Activated CD4-positive, alpha-beta T cell treated with anti-CD3 and anti-CD28 coated beads, Interleukin-2, amount 10 ng/mL, durations not matched to agents 7 days and 5 days (primary cell): ENCODE data around the gene FBXO22. TPM values are rescaled to one million over a fixed set of nuclear protein-coding genes. Genes with fewer than 3 reads are reported as not detected.
"Not testable (repeated sequence)": the region's sequence is repeated elsewhere in the genome, so short reads cannot be mapped to it uniquely, and the experiment has no call there.

Experiments
- CTCF ChIA-PET: fragments of 350-600 bp; sonication (Branson Sonifier 250); formaldehyde crosslinking; loops from one replicate; lab custom pipeline; 2021; ENCODE audit warnings: antibody characterized with exemption; lab: Charles Lee
- POLR2A ChIA-PET: fragments of 350-600 bp; sonication (Branson Sonifier 250); formaldehyde crosslinking; loops from one replicate; lab custom pipeline; 2021; ENCODE audit warnings: antibody characterized with exemption; lab: Charles Lee
- DNase-seq: peaks from one replicate; pipeline ENCODE4 v3.0.0-alpha.2; 2020
- H3K27ac Mint-ChIP-seq: one replicate; pipeline ENCODE4 v1.8.0; 2021; ENCODE audit warnings: mild to moderate bottlenecking, moderate library complexity, mixed read lengths
- H3K27me3 Mint-ChIP-seq: one replicate; pipeline ENCODE4 v1.8.0; 2021; ENCODE audit warnings: mixed read lengths
- H3K36me3 Mint-ChIP-seq: one replicate; pipeline ENCODE4 v1.8.0; 2021; ENCODE audit warnings: low read depth, mixed read lengths
- H3K4me1 Mint-ChIP-seq: one replicate; pipeline ENCODE4 v1.8.0; 2021; ENCODE audit warnings: mixed read lengths
- H3K4me3 Mint-ChIP-seq: one replicate; pipeline ENCODE4 v1.8.0; 2021; ENCODE audit warnings: mild to moderate bottlenecking, moderate library complexity, mixed read lengths
- H3K9me3 Mint-ChIP-seq: one replicate; pipeline ENCODE4 v1.8.0; 2021; ENCODE audit warnings: mixed read lengths
- total RNA-seq, 2 experiments: library from RNA; stranded (reverse); gene quantifications; one replicate each; pipeline ENCODE4 v1.2.3, GENCODE V29; 2021

Gene FBXO22
- total RNA-seq, 2 experiments from 2014 or later = 33.2 to 33.7 TPM

DNA sequence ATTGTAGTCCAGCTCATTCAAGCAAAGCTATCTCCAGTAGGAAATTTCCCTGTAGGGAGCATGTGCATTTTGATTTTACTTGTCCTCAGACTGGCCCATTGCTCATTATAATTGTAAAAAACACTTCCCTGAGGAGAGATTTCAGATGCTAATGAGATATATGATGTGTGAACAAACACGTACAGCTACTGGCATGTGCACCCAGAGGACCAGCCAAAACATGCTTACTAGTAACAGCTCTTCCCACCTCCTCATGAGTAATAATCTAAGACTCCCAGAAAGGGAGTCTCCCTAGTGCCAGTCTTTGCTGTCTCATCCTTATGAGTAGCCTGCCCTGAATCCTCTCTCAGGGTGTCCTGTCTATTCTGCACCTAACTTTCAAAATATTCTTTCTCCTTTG lies 43.4 kb downstream of the FBXO22 start:
- POLR2A ChIA-PET = no interaction called here
- peaks cover 41% of the 10 kb centered on the region for H3K27me3 Mint-ChIP-seq
- no peaks in the 10 kb centered on the region for H3K4me1 Mint-ChIP-seq
- no peak overlapping the region for H3K4me3 Mint-ChIP-seq
- DNase-seq = no peak
- no peaks in the 10 kb centered on the region for H3K36me3 Mint-ChIP-seq
- CTCF ChIA-PET = no interaction called here
- no peaks in the 10 kb centered on the region for H3K9me3 Mint-ChIP-seq
- H3K27ac Mint-ChIP-seq = no peak overlapping the region

DNA sequence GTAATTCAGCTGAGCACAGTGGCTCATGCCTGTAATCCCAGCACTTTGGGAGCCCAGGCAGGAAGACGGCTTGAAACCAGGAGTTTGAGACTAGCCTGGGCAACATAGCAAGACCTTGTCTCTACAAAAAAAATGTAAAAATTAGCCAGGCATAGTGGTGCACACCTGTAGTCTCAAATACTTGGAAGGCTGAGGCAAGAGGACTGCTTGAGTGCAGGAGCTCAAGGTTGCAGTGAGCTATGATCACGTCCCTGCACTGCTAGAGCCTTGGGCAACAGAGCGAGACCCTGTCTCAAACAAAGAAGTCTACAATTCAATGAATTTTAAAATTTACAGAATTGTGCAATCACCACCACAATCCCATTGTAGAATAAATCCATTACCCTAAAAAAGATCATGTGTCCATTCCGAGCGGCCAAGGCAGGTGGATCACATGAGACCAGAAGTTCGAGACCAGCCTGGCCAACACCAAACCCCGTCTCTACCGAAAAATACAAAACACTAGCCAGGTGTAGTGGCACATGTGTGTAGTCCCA lies 45.2 kb downstream of the FBXO22 start:
- no peaks in the 10 kb centered on the region for H3K36me3 Mint-ChIP-seq
- H3K4me1 Mint-ChIP-seq = no peaks in the 10 kb centered on the region
- peaks cover 39% of the 10 kb centered on the region for H3K27me3 Mint-ChIP-seq
- no peak for DNase-seq
- ChIA-PET POLR2A (no interaction called here), CTCF (interaction anchor here (0.6 to 1.0 kb wide), 2 partner anchors 14 to 83 kb away, joined by 3 to 4 read pairs; no protein-coding TSS in a partner anchor)
- no peak overlapping the region for H3K27ac Mint-ChIP-seq
- H3K9me3 Mint-ChIP-seq = no peaks in the 10 kb centered on the region
- no peak overlapping the region for H3K4me3 Mint-ChIP-seq

DNA sequence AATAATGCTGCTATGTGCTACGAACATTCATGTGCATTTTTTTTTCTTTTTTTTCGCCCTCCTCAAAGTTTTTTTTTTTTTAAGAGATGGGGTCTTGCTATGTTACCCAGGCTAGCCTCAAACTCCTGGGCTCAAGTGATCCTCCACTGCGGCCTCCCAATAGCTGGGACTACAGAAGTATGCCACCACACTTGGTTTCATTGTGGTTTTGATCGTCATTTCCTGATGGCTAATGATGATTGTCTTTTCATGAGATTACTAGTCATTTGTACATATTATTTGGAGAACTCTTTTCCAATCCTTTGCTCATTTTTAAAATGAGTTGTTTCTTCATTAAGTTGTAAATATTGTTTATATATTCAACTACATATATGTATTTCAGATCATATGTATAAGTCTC lies 48.8 kb downstream of the FBXO22 start:
- ChIA-PET POLR2A (no interaction called here), CTCF (no interaction called here)
- peaks cover 39% of the 10 kb centered on the region for H3K27me3 Mint-ChIP-seq
- no peaks in the 10 kb centered on the region for H3K4me1 Mint-ChIP-seq
- H3K4me3 Mint-ChIP-seq = no peak overlapping the region
- no peaks in the 10 kb centered on the region for H3K36me3 Mint-ChIP-seq
- no peak overlapping the region for H3K27ac Mint-ChIP-seq
- DNase-seq = no peak
- H3K9me3 Mint-ChIP-seq = no peaks in the 10 kb centered on the region

DNA sequence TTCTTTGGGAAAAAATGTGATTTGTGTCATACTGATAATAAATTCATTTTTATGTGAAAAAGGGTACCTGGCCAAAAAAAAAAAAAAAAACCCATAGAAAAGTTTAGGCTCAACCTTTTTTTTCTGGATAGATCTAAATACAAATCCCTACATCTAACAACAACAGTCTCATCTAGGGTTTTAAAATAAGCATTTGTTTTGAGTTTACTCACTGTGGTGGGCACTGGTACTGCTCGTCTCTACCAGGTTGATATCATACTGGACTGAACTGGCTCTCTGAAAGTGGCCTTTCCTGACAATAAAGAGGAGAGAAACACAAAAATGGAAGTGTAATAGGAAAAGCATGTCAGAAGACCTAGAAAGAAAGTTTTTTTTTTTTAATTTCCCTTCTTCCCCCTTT lies 52.0 kb downstream of the FBXO22 start:
- CTCF ChIA-PET = interaction anchor here (0.6 to 1.1 kb wide), 2 partner anchors 14 to 115 kb away, joined by 3 read pairs; no protein-coding TSS in a partner anchor
- Mint-ChIP-seq H3K36me3 (no peaks in the 10 kb centered on the region), H3K4me3 (no peak overlapping the region), H3K9me3 (no peaks in the 10 kb centered on the region), H3K27me3 (peaks cover 30% of the 10 kb centered on the region), H3K27ac (no peak overlapping the region), H3K4me1 (no peaks in the 10 kb centered on the region)
- POLR2A ChIA-PET = no interaction called here
- DNase-seq = no peak

DNA sequence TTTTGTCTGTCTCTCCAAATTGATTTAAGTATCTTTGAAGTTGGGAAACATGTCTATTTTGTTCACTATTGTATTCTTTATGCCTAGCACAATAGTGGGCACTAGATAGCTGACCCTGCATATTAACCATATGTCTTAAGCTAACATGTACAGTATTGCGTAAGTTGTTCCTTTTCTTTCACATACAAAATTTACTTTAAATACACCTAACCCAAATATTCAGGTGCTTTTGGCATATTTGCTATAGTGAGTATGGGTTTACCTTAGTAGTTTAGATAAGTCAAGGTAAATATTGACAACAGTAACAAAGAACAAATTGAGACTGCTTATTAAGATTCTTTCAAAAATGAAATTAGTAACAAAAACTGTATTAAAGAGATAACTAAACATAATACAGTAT lies 57.7 kb downstream of the FBXO22 start:
- CTCF ChIA-PET = interaction anchor here (1.8 kb wide), 1 partner anchor 9 kb away, joined by 5 read pairs; no protein-coding TSS in a partner anchor
- no peaks in the 10 kb centered on the region for H3K36me3 Mint-ChIP-seq
- H3K4me1 Mint-ChIP-seq = no peaks in the 10 kb centered on the region
- H3K9me3 Mint-ChIP-seq = no peaks in the 10 kb centered on the region
- DNase-seq = no peak
- no peak overlapping the region for H3K27ac Mint-ChIP-seq
- POLR2A ChIA-PET = no interaction called here
- H3K4me3 Mint-ChIP-seq = no peak overlapping the region
- H3K27me3 Mint-ChIP-seq = peaks cover 15% of the 10 kb centered on the region

DNA sequence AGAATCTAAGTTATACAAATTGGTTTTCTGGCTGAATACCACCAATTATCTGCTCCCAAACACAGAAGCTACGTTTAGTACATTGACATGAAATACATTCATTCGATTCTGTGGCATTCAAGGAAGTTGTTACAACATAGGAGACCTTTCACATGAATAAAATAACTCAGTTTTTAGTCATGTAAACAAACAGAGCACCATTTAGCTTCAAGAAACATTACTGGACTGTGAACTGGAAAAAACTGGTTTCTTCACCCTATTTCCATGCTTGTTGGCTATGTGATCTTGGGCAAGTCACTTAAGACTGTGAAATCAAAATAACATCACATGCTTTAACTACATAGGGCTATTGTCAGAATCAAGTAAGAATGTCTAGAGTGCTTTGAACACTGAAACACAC lies 62.4 kb downstream of the FBXO22 start:
- peaks cover 3% of the 10 kb centered on the region for H3K27me3 Mint-ChIP-seq
- H3K9me3 Mint-ChIP-seq = no peaks in the 10 kb centered on the region
- no peak for DNase-seq
- H3K36me3 Mint-ChIP-seq = no peaks in the 10 kb centered on the region
- CTCF ChIA-PET = interaction anchor here (1.0 kb wide), 1 partner anchor 11 kb away, joined by 3 read pairs; no protein-coding TSS in a partner anchor
- POLR2A ChIA-PET = no interaction called here
- H3K27ac Mint-ChIP-seq = no peak overlapping the region
- H3K4me1 Mint-ChIP-seq = no peaks in the 10 kb centered on the region
- no peak overlapping the region for H3K4me3 Mint-ChIP-seq

DNA sequence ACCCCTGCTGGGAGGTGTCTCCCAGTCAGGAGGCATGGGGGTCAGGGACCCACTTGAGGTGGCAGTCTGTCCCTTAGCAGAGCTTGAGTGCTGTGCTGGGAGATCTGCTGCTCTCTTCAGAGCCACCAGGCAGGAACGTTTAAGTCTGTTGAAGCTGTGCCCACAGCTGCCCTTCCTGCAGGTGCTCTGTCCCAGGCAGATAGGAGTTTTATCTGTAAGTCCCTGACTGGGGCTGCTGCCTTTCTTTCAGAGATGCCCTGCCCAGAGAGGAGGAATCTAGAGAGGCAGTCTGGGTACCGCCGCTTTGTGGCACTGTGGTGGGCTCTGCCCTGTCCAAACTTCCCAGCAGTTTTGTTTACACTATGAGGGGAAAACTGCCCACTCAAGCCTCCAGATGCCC lies 73.1 kb downstream of the FBXO22 start:
- DNase-seq, POLR2A ChIA-PET, H3K4me3 Mint-ChIP-seq, CTCF ChIA-PET, H3K4me1 Mint-ChIP-seq, H3K27ac Mint-ChIP-seq, H3K36me3 Mint-ChIP-seq, H3K9me3 Mint-ChIP-seq: not testable (repeated sequence)
- peaks cover 58% of the 10 kb centered on the region for H3K27me3 Mint-ChIP-seq

DNA sequence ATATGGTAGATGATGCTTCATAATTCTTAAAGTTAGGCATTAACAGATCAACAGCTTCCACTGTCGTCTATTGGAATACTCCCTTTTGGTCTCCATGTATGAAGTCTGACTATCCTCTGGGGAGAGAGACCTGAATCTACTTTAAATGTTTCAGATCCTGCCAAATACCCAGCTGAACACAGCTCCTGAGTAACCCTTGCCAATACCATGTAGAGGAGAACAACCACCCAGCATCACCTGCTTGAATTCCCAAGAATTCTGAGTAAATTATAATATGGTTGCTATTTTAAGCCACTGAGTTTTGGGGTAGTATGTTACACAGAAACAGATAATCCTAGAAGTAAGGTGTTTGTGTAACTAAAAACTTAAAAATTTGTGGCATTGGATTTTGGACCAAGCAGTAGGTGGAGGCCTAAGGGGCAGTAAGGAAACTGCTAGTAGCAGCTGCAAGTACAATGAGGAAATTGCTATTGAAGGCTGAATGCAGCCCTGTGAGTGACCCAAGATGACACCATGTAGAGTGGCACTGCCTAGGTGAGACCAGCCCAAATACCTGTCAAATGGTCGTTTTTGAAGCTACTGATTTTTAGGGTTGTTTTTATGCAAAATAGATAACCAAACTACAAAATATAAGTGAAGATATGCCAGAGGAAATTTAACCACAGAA lies 77.6 kb downstream of the FBXO22 start:
- Mint-ChIP-seq H3K4me1 (no peaks in the 10 kb centered on the region), H3K4me3 (no peak overlapping the region), H3K9me3 (no peaks in the 10 kb centered on the region), H3K27ac (no peak overlapping the region), H3K27me3 (peaks cover 32% of the 10 kb centered on the region), H3K36me3 (no peaks in the 10 kb centered on the region)
- CTCF ChIA-PET = no interaction called here
- DNase-seq = no peak
- POLR2A ChIA-PET = no interaction called here

DNA sequence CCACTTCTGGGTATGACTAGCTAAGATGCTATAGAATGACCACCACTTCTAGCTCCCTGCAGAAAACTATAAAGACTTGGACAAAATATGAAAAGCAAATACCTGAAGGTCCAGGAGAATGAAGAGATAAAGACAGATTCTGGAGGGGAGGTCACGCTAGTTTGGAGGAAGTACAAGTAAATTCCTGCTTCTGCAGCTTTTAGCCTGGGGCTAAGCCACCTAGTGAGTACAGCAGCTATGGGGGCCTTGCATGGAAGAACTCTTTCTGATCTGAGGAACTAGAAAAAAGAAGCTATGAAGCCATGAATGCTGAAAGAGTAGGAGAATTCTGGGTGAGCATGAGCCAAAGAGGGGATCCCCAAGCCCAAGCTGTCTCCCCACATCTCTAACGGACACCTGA lies 78.8 kb downstream of the FBXO22 start:
- Mint-ChIP-seq H3K27me3 (peaks cover 35% of the 10 kb centered on the region), H3K4me1 (no peaks in the 10 kb centered on the region), H3K27ac (no peak overlapping the region), H3K36me3 (no peaks in the 10 kb centered on the region), H3K9me3 (no peaks in the 10 kb centered on the region), H3K4me3 (no peak overlapping the region)
- ChIA-PET POLR2A (no interaction called here), CTCF (no interaction called here)
- no peak for DNase-seq

DNA sequence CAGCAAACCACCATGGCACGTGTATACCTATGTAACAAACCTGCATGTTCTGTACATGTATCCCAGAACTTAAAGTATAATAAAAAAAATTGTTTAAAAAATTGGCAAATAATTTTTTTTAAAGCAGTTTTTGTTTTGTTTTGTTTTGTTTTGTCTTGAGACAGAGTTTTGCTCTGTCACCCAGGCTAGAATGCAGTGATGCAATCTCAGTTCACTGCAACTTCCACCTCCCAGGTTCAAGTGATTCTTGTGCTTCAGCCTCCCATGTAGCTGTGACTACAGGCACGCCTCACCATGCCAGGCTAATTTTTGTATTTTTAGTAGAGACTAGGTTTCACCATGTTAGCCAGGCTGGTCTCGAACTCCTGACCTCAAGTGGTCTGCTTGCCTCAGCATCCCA lies 81.0 kb downstream of the FBXO22 start:
- POLR2A ChIA-PET, H3K4me1 Mint-ChIP-seq, H3K4me3 Mint-ChIP-seq, H3K36me3 Mint-ChIP-seq, H3K9me3 Mint-ChIP-seq, DNase-seq, CTCF ChIA-PET, H3K27ac Mint-ChIP-seq: not testable (repeated sequence)
- peaks cover 26% of the 10 kb centered on the region for H3K27me3 Mint-ChIP-seq

DNA sequence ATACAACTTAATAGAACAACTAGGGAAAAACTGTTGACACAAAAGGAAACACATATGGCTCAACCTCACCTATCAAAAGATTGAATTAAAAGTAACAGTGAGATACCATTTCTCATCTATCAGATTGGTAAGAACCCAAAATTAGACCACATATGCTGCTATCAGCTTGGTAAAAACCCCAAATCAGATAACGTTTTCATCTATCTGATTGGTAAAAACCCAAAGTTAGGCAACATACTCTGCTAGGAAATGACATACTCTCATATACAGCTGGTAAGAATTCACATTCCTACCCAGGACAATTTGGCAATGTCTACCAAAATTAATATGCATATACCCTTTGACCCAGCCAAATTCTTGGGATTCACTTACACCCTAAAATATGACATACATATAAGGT lies 82.3 kb downstream of the FBXO22 start:
- ChIA-PET CTCF (no interaction called here), POLR2A (no interaction called here)
- H3K4me3 Mint-ChIP-seq = no peak overlapping the region
- peaks cover 2% of the 10 kb centered on the region for H3K4me1 Mint-ChIP-seq
- peaks cover 19% of the 10 kb centered on the region for H3K27me3 Mint-ChIP-seq
- no peak for DNase-seq
- no peaks in the 10 kb centered on the region for H3K9me3 Mint-ChIP-seq
- H3K36me3 Mint-ChIP-seq = no peaks in the 10 kb centered on the region
- H3K27ac Mint-ChIP-seq = no peak overlapping the region

DNA sequence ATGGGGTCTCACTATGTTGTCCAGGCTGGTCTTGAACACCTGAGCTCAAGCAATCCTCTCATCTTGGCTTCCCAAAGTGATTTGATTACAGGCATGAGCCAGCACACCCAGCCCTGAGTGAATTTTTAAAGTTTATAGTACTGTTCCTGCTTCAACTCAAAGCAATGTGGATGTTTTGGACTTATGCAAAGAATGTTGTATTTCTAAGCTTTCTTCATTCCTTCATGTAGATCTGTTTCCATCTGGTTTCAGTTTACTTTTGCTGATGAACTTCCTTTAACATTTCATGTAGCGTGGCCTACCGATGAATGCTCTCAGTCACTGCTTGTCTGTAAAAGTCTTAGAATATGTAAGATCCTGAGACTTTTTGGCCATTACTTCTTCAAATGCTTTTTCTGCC lies 85.4 kb downstream of the FBXO22 start:
- Mint-ChIP-seq H3K36me3 (no peaks in the 10 kb centered on the region), H3K27me3 (peaks cover 8% of the 10 kb centered on the region), H3K9me3 (no peaks in the 10 kb centered on the region), H3K4me1 (peaks cover 2% of the 10 kb centered on the region), H3K4me3 (no peak overlapping the region), H3K27ac (no peak overlapping the region)
- ChIA-PET POLR2A (no interaction called here), CTCF (no interaction called here)
- DNase-seq = no peak

DNA sequence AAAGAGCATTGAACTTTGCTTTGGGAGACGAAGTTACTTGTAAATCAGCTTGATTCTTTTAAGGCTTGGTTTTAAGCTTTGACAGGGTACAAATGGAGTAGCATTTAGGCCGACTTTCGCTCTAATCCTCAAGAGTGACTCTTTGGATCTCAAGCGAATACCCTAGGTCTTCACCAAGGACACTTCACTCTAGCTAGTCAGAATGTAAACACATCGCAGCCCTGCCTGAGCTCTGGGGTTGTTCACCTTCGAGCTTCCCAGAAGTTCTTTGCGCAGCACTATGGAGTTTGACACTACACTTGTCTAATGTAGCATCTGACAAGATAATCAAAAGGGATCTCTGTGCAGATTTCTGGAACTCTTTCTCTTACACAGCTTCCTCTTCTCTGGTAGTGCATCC lies 86.2 kb downstream of the FBXO22 start:
- DNase-seq = no peak
- CTCF ChIA-PET = no interaction called here

More for the DNA sequence above, 86.2 kb downstream of the FBXO22 start:
- Mint-ChIP-seq H3K9me3 (no peaks in the 10 kb centered on the region), H3K27ac (no peak overlapping the region), H3K4me1 (peaks cover 2% of the 10 kb centered on the region), H3K4me3 (no peak overlapping the region), H3K36me3 (no peaks in the 10 kb centered on the region), H3K27me3 (peaks cover 14% of the 10 kb centered on the region)
- POLR2A ChIA-PET = no interaction called here
